BLaER1 treated with 17β-estradiol and CSF1 and Interleukin-3, amounts not matched to agents 10 nM and 100 nM (cell line): Measurements from ENCODE around the gene CCDC187.

Experiments used
- H3K27ac ChIP-seq, 11 experiments: shearing (Covaris generic); formaldehyde crosslinking; 2 replicates each; pipeline ENCODE4 v1.8.1; 2022
- H3K27me3 ChIP-seq, 11 experiments: shearing (Covaris generic); formaldehyde crosslinking; 2 replicates each; pipeline ENCODE4 v1.8.1; 2022
- H3K36me3 ChIP-seq, 11 experiments: shearing (Covaris generic); formaldehyde crosslinking; 2 replicates each; pipeline ENCODE4 v1.8.1; 2022
- H3K4me1 ChIP-seq, 10 experiments: shearing (Covaris generic); formaldehyde crosslinking; 2 replicates each; pipeline ENCODE4 v1.8.1; 2022
- H3K4me2 ChIP-seq, 11 experiments: shearing (Covaris generic); formaldehyde crosslinking; 2 replicates each; pipeline ENCODE4 v1.8.1; 2022
- H3K4me3 ChIP-seq, 10 experiments: shearing (Covaris generic); formaldehyde crosslinking; 2 replicates each; pipeline ENCODE4 v1.8.1; 2022
- H3K9ac ChIP-seq, 11 experiments: shearing (Covaris generic); formaldehyde crosslinking; 2 replicates each; pipeline ENCODE4 v1.8.1; 2022
- H3K9me3 ChIP-seq, 11 experiments: shearing (Covaris generic); formaldehyde crosslinking; replicated peaks in 1 of 11; 2 replicates each; pipeline ENCODE4 v1.8.1; 2022
- H4K20me1 ChIP-seq, 11 experiments: shearing (Covaris generic); formaldehyde crosslinking; 2 replicates each; pipeline ENCODE4 v1.8.1; 2022
- Cebpa-rat ChIP-seq, 11 experiments: shearing (Covaris generic); IDR thresholded peaks; 2 replicates each; pipeline ENCODE4 v1.8.1; 2022

The CCDC187 gene

DNA sequence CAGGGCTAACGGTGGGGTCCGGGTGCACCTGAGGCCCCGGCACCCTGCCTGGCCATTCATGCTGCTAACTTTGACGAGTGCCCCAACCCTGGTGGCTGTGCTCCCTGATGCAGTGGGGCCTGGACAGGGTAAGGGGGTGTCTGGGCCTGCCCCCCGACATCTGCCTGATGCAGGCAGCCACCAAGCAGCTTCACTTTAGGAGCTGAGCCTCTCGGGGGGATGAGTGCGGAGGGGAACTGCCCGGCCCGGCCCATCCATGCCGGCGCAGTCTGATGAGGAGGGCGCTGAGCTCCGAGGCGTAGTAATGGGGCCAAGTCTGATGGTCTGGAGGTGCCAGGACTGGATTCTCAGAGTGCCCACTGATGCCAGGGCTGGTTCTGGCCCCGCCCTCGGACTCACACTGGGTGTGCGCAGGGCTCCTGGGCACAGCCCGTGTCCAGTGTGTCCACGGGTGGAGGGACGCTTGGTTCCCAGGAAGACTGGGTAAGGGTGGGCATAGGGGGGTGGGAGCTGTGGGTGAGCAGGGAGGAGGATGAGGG, 43.1 kb upstream of the CCDC187 start:
- no peak overlapping the region; a peak in 1 of 22 replicates for H3K4me2 ChIP-seq
- H3K4me1 ChIP-seq: peaks cover 14 to 70% (median 48%) of the 10 kb centered on the region in 10 experiments
- H3K9ac ChIP-seq: peak overlapping the region in 5 of 11 experiments; percentile 11 to 49 (median 33); a peak in 4 of 22 replicates
- H4K20me1 ChIP-seq: peaks cover 0 to 96% (median 77%) of the 10 kb centered on the region in 11 experiments; a peak in 18 of 22 replicates
- no peak for TF ChIP-seq Cebpa-rat (IDR thresholded peaks at IDR 0.05)
- H3K4me3 ChIP-seq: no peak overlapping the region
- H3K27me3 ChIP-seq: no peaks in the 10 kb centered on the region
- H3K36me3 ChIP-seq: peaks cover 0 to 71% (median 18%) of the 10 kb centered on the region in 11 experiments; a peak in 11 of 22 replicates
- no peak overlapping the region for H3K27ac ChIP-seq
- no peaks in the 10 kb centered on the region for H3K9me3 ChIP-seq

DNA sequence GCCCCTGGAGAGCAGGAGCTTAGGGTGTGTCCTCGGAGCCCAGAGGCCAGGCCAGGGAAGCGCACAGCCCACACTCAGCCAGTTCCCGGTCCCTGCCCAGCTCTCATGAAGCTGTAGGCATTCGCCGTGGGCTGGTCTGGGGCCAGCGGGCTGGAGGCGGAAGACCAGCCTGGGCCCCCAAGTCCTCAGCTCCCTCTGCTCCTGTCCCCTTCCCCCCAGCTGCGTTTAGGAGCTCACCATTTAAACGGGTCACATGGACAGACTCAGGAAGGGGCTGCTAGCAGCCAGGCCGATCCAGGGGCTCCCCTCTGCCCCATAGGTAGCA, 42.2 kb upstream of the CCDC187 start:
- peak overlapping the region in 5 of 11 experiments; percentile 1 to 18 (median 11); a peak in 1 of 22 replicates for H3K9ac ChIP-seq
- TF ChIP-seq Cebpa-rat (IDR thresholded peaks at IDR 0.05): no peak
- H3K9me3 ChIP-seq: no peaks in the 10 kb centered on the region
- peaks cover 18 to 79% (median 57%) of the 10 kb centered on the region in 10 experiments for H3K4me1 ChIP-seq
- no peak overlapping the region for H3K4me2 ChIP-seq
- 0 out of 22 replicates have a peak overlapping the region, but pooled peaks of 1 of the 11 experiments have one; percentile 29 for H3K27ac ChIP-seq
- H4K20me1 ChIP-seq: peaks cover 0 to 99% (median 80%) of the 10 kb centered on the region in 11 experiments; a peak in 18 of 22 replicates
- H3K27me3 ChIP-seq: no peaks in the 10 kb centered on the region
- H3K36me3 ChIP-seq: peaks cover 0 to 74% (median 18%) of the 10 kb centered on the region in 11 experiments; a peak in 11 of 22 replicates
- no peak overlapping the region for H3K4me3 ChIP-seq

GRCh38 chr9:136345281-136346156, 41.6 kb upstream of the CCDC187 start:
- peaks cover 0 to 74% (median 21%) of the 10 kb centered on the region in 11 experiments; a peak in 14 of 22 replicates for H3K36me3 ChIP-seq
- peaks cover 18 to 79% (median 60%) of the 10 kb centered on the region in 10 experiments for H3K4me1 ChIP-seq
- 0 out of 22 replicates have a peak overlapping the region, but pooled peaks of 1 of the 11 experiments have one; percentile 29 for H3K27ac ChIP-seq
- TF ChIP-seq Cebpa-rat (IDR thresholded peaks at IDR 0.05): no peak
- H4K20me1 ChIP-seq: peaks cover 0 to 99% (median 80%) of the 10 kb centered on the region in 11 experiments; a peak in 18 of 22 replicates
- H3K4me3 ChIP-seq: no peak overlapping the region
- H3K4me2 ChIP-seq: no peak overlapping the region
- H3K9ac ChIP-seq: peak overlapping the region in 3 of 11 experiments; percentile 1 to 18 (median 14); a peak in 1 of 22 replicates
- H3K27me3 ChIP-seq: no peaks in the 10 kb centered on the region
- H3K9me3 ChIP-seq: no peaks in the 10 kb centered on the region

DNA sequence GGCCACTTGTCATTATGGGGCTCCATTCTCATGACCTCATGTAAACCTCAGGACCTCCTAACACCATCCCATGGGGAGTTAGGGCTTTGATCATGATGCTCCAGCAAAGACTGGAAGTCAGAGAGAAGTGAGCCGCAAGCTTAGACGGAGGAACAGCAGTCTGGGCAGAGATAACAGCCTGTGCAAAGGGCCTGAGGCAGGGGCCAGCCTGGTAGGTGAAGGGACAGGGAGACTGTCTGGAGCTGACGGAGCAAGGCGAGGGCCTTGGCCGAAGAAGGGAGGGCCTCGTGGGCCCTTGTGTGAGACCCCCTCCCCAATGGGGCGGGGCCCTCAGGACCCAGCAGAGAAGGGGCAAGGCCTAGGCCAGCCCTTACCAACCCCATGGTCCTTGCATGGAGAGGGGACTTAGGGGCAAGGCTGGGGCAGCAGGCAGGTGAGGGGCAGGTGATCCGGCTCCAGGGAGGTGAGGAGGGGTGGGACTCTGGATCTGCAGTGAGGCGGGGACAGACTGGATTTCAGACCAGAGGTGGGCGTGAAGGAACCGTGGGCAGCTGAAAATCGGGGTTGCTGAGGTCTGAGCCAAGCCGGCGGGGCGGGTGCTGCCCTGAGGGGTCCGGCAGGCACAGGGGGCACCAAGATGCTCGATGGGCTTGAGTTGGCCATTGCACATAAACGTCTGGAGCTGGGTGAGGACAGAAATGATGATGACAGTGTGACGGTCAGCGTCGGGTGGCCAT, 40.8 kb upstream of the CCDC187 start:
- H3K4me1 ChIP-seq: peaks cover 24 to 80% (median 62%) of the 10 kb centered on the region in 10 experiments
- H3K9me3 ChIP-seq: no peaks in the 10 kb centered on the region
- H3K4me3 ChIP-seq: no peak overlapping the region
- no peak for TF ChIP-seq Cebpa-rat (IDR thresholded peaks at IDR 0.05)
- H4K20me1 ChIP-seq: peaks cover 0 to 99% (median 82%) of the 10 kb centered on the region in 11 experiments; a peak in 18 of 22 replicates
- 0 out of 22 replicates have a peak overlapping the region, but pooled peaks of 1 of the 11 experiments have one; percentile 14 for H3K9ac ChIP-seq
- peaks cover 0 to 80% (median 29%) of the 10 kb centered on the region in 11 experiments; a peak in 15 of 22 replicates for H3K36me3 ChIP-seq
- H3K4me2 ChIP-seq: no peak overlapping the region
- H3K27ac ChIP-seq: no peak overlapping the region; a peak in 1 of 22 replicates
- no peaks in the 10 kb centered on the region for H3K27me3 ChIP-seq

GRCh38 chr9:136343884-136344269, 40.0 kb upstream of the CCDC187 start:
- H3K4me2 ChIP-seq: 0 out of 22 replicates have a peak overlapping the region, but pooled peaks of 1 of the 11 experiments have one; percentile 82
- H3K27ac ChIP-seq: 0 out of 22 replicates have a peak overlapping the region, but pooled peaks of 1 of the 11 experiments have one; percentile 56
- no peak for TF ChIP-seq Cebpa-rat (IDR thresholded peaks at IDR 0.05)
- H3K9ac ChIP-seq: peak overlapping the region in 4 of 11 experiments; percentile 31 to 54 (median 44); a peak in 2 of 22 replicates
- H4K20me1 ChIP-seq: peaks cover 0 to 99% (median 82%) of the 10 kb centered on the region in 11 experiments; a peak in 18 of 22 replicates
- no peaks in the 10 kb centered on the region for H3K27me3 ChIP-seq
- H3K9me3 ChIP-seq: no peaks in the 10 kb centered on the region
- H3K4me1 ChIP-seq: peaks cover 28 to 80% (median 62%) of the 10 kb centered on the region in 10 experiments
- H3K36me3 ChIP-seq: peaks cover 0 to 75% (median 32%) of the 10 kb centered on the region in 11 experiments; a peak in 15 of 22 replicates
- no peak overlapping the region for H3K4me3 ChIP-seq

DNA sequence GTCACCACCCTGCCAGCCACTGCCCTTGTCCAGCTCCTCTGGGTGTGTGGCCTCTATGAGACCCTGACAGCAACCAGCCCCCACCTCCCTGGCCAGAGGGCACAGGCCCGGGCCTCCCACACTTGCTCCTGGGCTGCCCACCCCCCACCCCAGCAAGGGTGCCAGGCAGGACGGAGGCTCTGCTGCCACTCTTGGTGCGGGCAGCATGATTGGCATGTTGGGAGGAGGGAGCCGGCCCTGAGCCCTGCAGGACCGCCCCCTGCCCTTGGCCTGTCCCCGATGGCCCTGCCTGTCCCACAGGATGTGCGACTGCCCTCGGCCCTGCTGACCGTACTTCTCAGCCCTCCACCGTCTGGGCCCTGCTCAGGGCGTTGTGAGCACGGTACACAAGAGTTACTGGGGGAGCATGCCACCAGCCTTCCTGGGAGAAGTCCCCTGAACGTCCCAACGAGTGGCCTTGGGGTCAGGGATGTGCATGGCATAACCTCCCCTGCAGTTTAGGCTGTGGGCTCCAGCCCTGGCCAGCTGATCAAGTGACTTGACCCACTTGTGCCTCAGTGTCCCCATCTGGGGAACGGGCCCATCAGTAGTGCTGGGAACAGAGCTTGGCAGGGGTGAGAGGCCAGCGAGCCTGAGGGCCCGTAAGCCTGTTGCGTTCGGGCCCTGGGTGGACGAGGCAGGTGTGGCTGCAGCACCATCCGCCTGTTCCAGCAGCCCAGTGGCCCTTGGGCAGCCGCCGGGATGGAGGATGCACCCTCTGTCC, 39.4 kb upstream of the CCDC187 start:
- H3K4me1 ChIP-seq: peaks cover 28 to 80% (median 62%) of the 10 kb centered on the region in 10 experiments
- peak overlapping the region in 1 of 10 experiments; percentile 42; a peak in 2 of 20 replicates for H3K4me3 ChIP-seq
- H3K4me2 ChIP-seq: peak overlapping the region; percentile 69 to 95 (median 84)
- H4K20me1 ChIP-seq: peaks cover 0 to 99% (median 82%) of the 10 kb centered on the region in 11 experiments; a peak in 18 of 22 replicates
- H3K27ac ChIP-seq: peak overlapping the region in 9 of 11 experiments; percentile 7 to 56 (median 46); a peak in 11 of 22 replicates
- H3K9me3 ChIP-seq: no peaks in the 10 kb centered on the region
- no peak for TF ChIP-seq Cebpa-rat (IDR thresholded peaks at IDR 0.05)
- H3K36me3 ChIP-seq: peaks cover 4 to 75% (median 37%) of the 10 kb centered on the region in 11 experiments; a peak in 20 of 22 replicates
- H3K27me3 ChIP-seq: no peaks in the 10 kb centered on the region
- H3K9ac ChIP-seq: peak overlapping the region in 9 of 11 experiments; percentile 19 to 59 (median 39); a peak in 10 of 22 replicates

- H3K27me3 ChIP-seq: no peaks in the 10 kb centered on the region
- H3K4me1 ChIP-seq: peaks cover 28 to 80% (median 63%) of the 10 kb centered on the region in 10 experiments
- peak overlapping the region in 9 of 11 experiments; percentile 24 to 56 (median 47); a peak in 12 of 22 replicates for H3K27ac ChIP-seq
- peak overlapping the region in 5 of 10 experiments; percentile 20 to 56 (median 43); a peak in 8 of 20 replicates for H3K4me3 ChIP-seq
- H3K36me3 ChIP-seq: peaks cover 13 to 75% (median 46%) of the 10 kb centered on the region in 11 experiments; a peak in 21 of 22 replicates
- peaks cover 0 to 99% (median 85%) of the 10 kb centered on the region in 11 experiments; a peak in 18 of 22 replicates for H4K20me1 ChIP-seq
- H3K9ac ChIP-seq: peak overlapping the region; percentile 30 to 59 (median 50); a peak in 15 of 22 replicates
- peak overlapping the region; percentile 69 to 95 (median 84) for H3K4me2 ChIP-seq
- H3K9me3 ChIP-seq: no peaks in the 10 kb centered on the region
- TF ChIP-seq Cebpa-rat (IDR thresholded peaks at IDR 0.05): no peak
Observed at GRCh38 chr9:136342181-136343120, 38.6 kb upstream of the CCDC187 start.
